Type B pancreatic cell (in vitro differentiated cells): Measurements from ENCODE around the gene HSPA4. TPM values are rescaled to one million over a fixed set of nuclear protein-coding genes. Genes with fewer than 3 reads are reported as not detected.
"Not testable (repeated sequence)": the region's sequence is repeated elsewhere in the genome, so short reads cannot be mapped to it uniquely, and the experiment has no call there.

ENCODE experiments used
- DNase-seq: peaks from one replicate; pipeline ENCODE4 v3.0.0; 2021; ENCODE audit warnings: mixed read lengths; ENCODE audit not compliant: unreplicated experiment; ENCODE audit errors: extremely low spot score
- H3K27ac Mint-ChIP-seq: 2 replicates; pipeline ENCODE4 v1.8.0; 2021; ENCODE audit warnings: mild to moderate bottlenecking, mixed read lengths
- H3K27me3 Mint-ChIP-seq: 2 replicates; pipeline ENCODE4 v1.8.0; 2021; ENCODE audit warnings: mixed read lengths
- H3K36me3 Mint-ChIP-seq: 2 replicates; pipeline ENCODE4 v1.8.0; 2021; ENCODE audit warnings: mixed read lengths
- H3K4me1 Mint-ChIP-seq: one replicate; pipeline ENCODE4 v1.8.0; 2021; ENCODE audit warnings: mixed read lengths; ENCODE audit not compliant: unreplicated experiment
- H3K4me3 Mint-ChIP-seq: 2 replicates; pipeline ENCODE4 v1.8.0; 2021; ENCODE audit warnings: mild to moderate bottlenecking, mixed read lengths
- H3K9me3 Mint-ChIP-seq: 2 replicates; pipeline ENCODE4 v1.8.0; 2021; ENCODE audit warnings: mixed read lengths
- total RNA-seq: library from RNA; stranded (reverse); gene quantifications from 2 replicates; pipeline ENCODE4 v1.2.1, GENCODE V29; 2021; ENCODE audit warnings: low replicate concordance
- TF ChIP-seq, protein P1 (sequence below): fragments of 200-600 bp; sonication (generic); conservative IDR thresholded peaks from 2 replicates; pipeline ENCODE4 v1.5.0; 2021; ENCODE audit warnings: antibody characterized with exemption, mild to moderate bottlenecking

HSPA4 gene
- total RNA-seq, 1 donor from 2014 or later: 134 TPM

DNA sequence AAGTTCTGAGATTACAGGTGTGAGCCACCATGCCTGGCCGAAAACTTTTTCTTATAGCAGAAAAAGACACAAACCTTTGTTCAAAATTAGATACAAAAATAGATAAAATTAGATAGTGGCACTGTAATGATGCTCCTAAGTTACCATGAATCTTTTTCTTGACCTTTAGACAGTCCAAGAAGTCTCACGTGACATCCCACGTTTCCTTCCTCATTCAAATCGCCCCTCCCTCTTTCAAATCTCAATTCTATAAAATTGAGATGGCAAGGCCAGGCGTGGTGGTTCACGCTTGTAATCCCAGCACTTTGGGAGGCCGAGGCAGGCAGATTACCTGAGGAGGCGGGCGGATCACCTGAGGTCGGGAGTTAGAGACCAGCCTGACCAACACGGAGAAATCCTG lies 17.7 kb upstream of the HSPA4 start:
- H3K4me1 Mint-ChIP-seq: peaks cover 11% of the 10 kb centered on the region
- H3K27ac Mint-ChIP-seq: no peak overlapping the region

DNA sequence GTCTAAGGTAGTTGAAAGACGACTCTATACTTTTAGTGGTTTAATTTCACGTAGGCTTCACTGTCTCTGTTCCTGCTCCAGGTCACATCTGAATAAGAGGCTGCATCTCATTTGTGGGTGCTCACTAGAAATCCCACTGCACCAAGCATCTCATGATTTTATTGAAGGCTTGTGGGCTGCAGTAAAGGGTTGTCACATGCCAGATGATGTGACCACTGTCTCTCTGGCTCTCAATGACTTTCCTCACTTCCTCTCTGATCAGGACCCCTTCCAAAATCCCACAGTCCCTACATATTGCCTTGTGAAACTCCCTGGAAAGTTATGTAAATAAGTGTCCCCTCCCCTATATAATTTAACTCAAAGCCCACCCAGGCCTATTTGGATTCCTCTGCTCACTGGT lies 16.6 kb upstream of the HSPA4 start:
- Mint-ChIP-seq H3K9me3 (peaks cover 7% of the 10 kb centered on the region), H3K4me1 (peaks cover 11% of the 10 kb centered on the region), H3K36me3 (no peaks in the 10 kb centered on the region), H3K27me3 (no peaks in the 10 kb centered on the region), H3K4me3 (no peak overlapping the region), H3K27ac (no peak overlapping the region)
- no peak for DNase-seq
- TF ChIP-seq, protein P1, sequence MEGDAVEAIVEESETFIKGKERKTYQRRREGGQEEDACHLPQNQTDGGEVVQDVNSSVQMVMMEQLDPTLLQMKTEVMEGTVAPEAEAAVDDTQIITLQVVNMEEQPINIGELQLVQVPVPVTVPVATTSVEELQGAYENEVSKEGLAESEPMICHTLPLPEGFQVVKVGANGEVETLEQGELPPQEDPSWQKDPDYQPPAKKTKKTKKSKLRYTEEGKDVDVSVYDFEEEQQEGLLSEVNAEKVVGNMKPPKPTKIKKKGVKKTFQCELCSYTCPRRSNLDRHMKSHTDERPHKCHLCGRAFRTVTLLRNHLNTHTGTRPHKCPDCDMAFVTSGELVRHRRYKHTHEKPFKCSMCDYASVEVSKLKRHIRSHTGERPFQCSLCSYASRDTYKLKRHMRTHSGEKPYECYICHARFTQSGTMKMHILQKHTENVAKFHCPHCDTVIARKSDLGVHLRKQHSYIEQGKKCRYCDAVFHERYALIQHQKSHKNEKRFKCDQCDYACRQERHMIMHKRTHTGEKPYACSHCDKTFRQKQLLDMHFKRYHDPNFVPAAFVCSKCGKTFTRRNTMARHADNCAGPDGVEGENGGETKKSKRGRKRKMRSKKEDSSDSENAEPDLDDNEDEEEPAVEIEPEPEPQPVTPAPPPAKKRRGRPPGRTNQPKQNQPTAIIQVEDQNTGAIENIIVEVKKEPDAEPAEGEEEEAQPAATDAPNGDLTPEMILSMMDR: no peak

More for the DNA sequence above, 17.7 kb upstream of the HSPA4 start:
- H3K9me3 Mint-ChIP-seq: peaks cover 7% of the 10 kb centered on the region
- TF ChIP-seq, protein P1: no peak
- no peaks in the 10 kb centered on the region for H3K36me3 Mint-ChIP-seq
- no peak for DNase-seq
- no peaks in the 10 kb centered on the region for H3K27me3 Mint-ChIP-seq
- H3K4me3 Mint-ChIP-seq: no peak overlapping the region

DNA sequence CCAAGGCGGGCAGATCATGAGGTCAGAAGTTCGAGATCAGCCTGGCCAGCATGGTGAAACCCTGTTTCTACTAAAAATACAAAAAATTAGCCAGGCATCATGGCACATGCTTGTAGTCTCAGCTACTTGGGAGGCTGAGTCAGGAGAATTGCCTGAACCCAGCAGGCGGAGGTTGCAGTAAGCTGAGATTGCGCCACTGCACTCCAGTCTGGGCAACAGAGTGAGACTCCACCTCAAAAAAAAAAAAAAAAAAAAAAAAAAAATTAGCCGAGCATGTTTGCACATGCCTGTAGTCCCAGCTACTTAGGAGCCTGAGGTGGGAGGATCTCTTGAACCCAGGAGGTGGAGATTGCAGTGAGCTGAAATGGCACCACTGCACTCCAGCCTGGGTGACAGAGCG lies 15.1 kb upstream of the HSPA4 start:
- DNase-seq, H3K36me3 Mint-ChIP-seq, H3K27ac Mint-ChIP-seq, H3K4me3 Mint-ChIP-seq, H3K27me3 Mint-ChIP-seq, H3K9me3 Mint-ChIP-seq: not testable (repeated sequence)
- H3K4me1 Mint-ChIP-seq: peaks cover 11% of the 10 kb centered on the region

DNA sequence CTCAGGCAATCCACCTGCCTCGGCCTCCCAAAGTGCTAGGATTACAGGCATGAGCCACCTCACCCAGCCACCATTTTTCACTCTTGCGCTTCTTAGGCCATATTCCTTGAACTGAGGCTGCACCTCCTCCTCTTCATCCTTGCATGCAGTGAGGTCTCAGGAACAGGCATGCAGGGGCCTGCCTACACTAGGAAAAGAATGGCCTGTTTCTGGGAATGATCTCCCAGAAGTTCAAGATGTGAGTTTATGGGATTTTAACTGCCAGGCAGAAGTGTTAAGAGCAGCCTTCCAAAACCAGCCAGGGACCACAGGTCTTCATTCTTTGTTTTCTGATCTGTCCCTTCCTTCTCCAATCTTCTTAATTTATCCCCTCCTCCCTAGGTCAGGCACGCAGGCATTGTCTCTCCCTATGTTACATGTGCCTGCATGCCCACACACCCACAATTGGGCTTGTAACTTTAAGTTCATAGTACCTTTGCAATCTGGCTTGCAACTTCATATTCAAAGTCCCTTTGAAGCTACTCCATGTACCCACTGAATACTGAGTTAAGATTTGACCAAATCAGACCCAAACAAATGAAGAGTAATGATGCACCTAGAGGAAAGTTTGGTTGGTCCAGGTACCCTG lies 10.5 kb upstream of the HSPA4 start:
- Mint-ChIP-seq H3K4me1 (no peaks in the 10 kb centered on the region), H3K27me3 (no peaks in the 10 kb centered on the region), H3K27ac (no peak overlapping the region), H3K9me3 (no peaks in the 10 kb centered on the region), H3K4me3 (no peak overlapping the region), H3K36me3 (no peaks in the 10 kb centered on the region)
- TF ChIP-seq, protein P1: no peak
- no peak for DNase-seq

DNA sequence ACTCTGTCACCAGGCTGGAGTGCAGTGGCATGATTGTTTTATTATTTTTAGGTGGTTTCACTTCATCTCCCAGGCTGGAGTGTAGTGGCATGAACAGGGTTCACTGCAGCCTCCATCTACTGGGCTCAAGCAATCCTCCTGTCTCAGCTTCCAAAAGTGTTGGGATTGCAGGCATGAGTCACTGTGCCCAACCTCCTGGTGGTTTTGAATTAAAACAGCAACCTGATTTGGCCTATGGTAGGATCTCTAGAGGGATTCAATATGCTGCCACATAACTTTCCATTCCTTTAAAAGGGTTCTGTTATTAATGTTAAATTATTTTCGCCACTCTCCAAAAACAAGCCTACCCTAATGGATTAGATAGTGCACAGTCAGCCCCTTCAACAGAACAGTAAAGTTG lies 9.9 kb upstream of the HSPA4 start:
- H3K27ac Mint-ChIP-seq: peak overlapping the region; percentile 2
- no peaks in the 10 kb centered on the region for H3K4me1 Mint-ChIP-seq
- no peaks in the 10 kb centered on the region for H3K27me3 Mint-ChIP-seq
- no peaks in the 10 kb centered on the region for H3K9me3 Mint-ChIP-seq
- TF ChIP-seq, protein P1: no peak
- H3K36me3 Mint-ChIP-seq: no peaks in the 10 kb centered on the region
- DNase-seq: no peak
- H3K4me3 Mint-ChIP-seq: no peak overlapping the region

DNA sequence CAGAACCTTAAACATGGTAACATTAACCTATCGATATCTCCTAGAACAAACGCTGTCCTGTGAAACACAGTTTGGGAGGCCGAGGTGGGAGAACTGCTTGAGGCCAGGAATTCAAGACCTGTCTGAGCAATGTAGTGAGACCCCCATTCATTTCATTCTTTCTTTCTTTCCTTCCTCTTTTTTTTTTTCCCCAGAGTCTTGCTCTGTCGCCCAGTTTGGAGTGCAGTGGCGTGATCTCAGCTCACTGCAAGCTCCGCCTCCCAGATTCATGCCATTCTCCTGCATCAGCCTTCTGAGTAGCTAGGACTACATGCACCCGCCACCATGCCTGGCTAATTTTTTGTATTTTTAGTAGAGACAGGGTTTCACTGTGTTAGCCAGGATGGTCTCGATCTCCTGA lies 5.3 kb upstream of the HSPA4 start:
- not testable (repeated sequence) for H3K9me3 Mint-ChIP-seq, H3K27me3 Mint-ChIP-seq, H3K36me3 Mint-ChIP-seq, H3K4me3 Mint-ChIP-seq, H3K27ac Mint-ChIP-seq, DNase-seq
- H3K4me1 Mint-ChIP-seq: peaks cover 28% of the 10 kb centered on the region

DNA sequence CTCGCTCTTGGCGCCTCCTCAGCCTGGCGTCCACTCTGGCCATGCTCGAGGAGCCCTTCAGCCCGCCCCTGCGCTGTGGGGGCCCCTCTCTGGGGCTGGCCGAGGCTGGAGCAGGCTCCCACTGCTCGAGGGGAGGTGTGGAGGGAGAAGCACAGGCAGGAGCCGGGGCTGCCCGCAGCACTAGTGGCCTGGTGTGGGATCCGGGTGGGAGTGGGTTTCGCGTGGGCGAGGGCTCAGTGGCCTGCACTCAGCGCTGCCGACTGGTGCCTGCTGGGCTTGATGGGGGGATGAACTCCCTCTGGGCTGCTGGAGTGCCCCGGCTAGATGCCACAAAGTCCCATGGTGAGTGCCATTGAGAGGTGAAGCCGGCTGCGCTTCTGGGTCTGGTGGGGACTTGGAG lies 4.4 kb upstream of the HSPA4 start:
- Mint-ChIP-seq H3K4me1 (peaks cover 28% of the 10 kb centered on the region), H3K27me3 (no peaks in the 10 kb centered on the region), H3K9me3 (no peaks in the 10 kb centered on the region), H3K4me3 (no peak overlapping the region), H3K27ac (no peak overlapping the region), H3K36me3 (no peaks in the 10 kb centered on the region)
- TF ChIP-seq, protein P1: no peak
- no peak for DNase-seq
